GM18868 (cell line): ENCODE measurements around the gene NAV3.
"Not testable (repeated sequence)": the region's sequence is repeated elsewhere in the genome, so short reads cannot be mapped to it uniquely, and the experiment has no call there.

Experiments used
- ATAC-seq: cut with Tn5 transposase; IDR thresholded peaks from one replicate; pipeline ENCODE4 v1.9.1; 2021; ENCODE audit warnings: mild to moderate bottlenecking, moderate library complexity; ENCODE audit not compliant: unreplicated experiment

Gene NAV3

GRCh38 chr12:78101113-78101876, 270.6 kb downstream of the NAV3 start:
- ATAC-seq, result no peak

- ATAC-seq, result peak; percentile 67
Measured at GRCh38 chr12:78101946-78102635, 271.4 kb downstream of the NAV3 start.

GRCh38 chr12:78102801-78103200, 272.1 kb downstream of the NAV3 start:
- ATAC-seq, result not testable (repeated sequence)

- no peak for ATAC-seq
Measured at GRCh38 chr12:78115889-78116288, 285.2 kb downstream of the NAV3 start.

GRCh38 chr12:78118036-78118435, 287.3 kb downstream of the NAV3 start:
- peak; percentile 46 for ATAC-seq

- ATAC-seq, result no peak
Measured at GRCh38 chr12:78118486-78118885, 287.8 kb downstream of the NAV3 start.

GRCh38 chr12:78119351-78119918, 288.7 kb downstream of the NAV3 start:
- no peak for ATAC-seq

GRCh38 chr12:78120306-78120705, 289.6 kb downstream of the NAV3 start:
- ATAC-seq, result no peak

- ATAC-seq, result no peak
Measured at GRCh38 chr12:78120866-78121560, 290.3 kb downstream of the NAV3 start.

- no peak for ATAC-seq
Measured at GRCh38 chr12:78121969-78122610, 291.4 kb downstream of the NAV3 start.

GRCh38 chr12:78128211-78128610, 297.5 kb downstream of the NAV3 start:
- no peak for ATAC-seq

GRCh38 chr12:78143717-78144116, 313.0 kb downstream of the NAV3 start:
- ATAC-seq, result no peak

- ATAC-seq, result no peak
Measured at GRCh38 chr12:78145398-78145797, 314.7 kb downstream of the NAV3 start.

- peak; percentile 86 for ATAC-seq
Measured at GRCh38 chr12:78146365-78146772, 315.7 kb downstream of the NAV3 start.

GRCh38 chr12:78149459-78149858, 318.8 kb downstream of the NAV3 start:
- ATAC-seq, result no peak

GRCh38 chr12:78155546-78155945, 324.9 kb downstream of the NAV3 start:
- no peak for ATAC-seq

GRCh38 chr12:78156751-78157150, 326.1 kb downstream of the NAV3 start:
- no peak for ATAC-seq

GRCh38 chr12:78157199-78157598, 326.5 kb downstream of the NAV3 start:
- no peak for ATAC-seq

- ATAC-seq, result peak; percentile 67
Measured at GRCh38 chr12:78164154-78164553, 333.5 kb downstream of the NAV3 start.

GRCh38 chr12:78167510-78167909, 336.8 kb downstream of the NAV3 start:
- no peak for ATAC-seq

GRCh38 chr12:78171061-78171460, 340.4 kb downstream of the NAV3 start:
- ATAC-seq, result no peak
